Stimulated activated CD4-positive, alpha-beta T cell treated with anti-CD3 and anti-CD28 coated beads, Interleukin-4, amount 100 ng/mL, for 1 hour (primary cell): ENCODE measurements around the gene CSNK1G3.

Experiments
- DNase-seq: peaks from one replicate; pipeline ENCODE4 v3.0.0-alpha.2; 2020

The CSNK1G3 gene

DNA sequence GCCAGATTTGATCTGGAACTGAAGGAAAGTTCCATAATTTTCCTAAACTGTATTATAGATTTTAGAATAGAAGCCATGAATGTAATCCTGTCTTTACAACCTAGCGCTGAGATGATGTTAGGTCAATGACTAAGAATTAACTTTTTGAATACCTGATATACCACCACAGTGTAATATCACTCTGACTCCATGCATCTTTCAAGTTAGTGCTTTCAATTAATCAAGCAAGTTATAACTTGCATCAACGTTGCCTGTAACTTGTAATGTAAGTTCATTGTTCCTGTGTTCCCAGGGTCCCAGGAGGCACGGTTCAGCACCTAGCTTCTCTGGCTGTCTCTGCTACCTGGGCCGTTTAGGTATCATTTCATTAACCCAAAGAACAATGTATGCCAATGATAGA lies 139.3 kb downstream of the CSNK1G3 start:
- DNase-seq, result no peak

DNA sequence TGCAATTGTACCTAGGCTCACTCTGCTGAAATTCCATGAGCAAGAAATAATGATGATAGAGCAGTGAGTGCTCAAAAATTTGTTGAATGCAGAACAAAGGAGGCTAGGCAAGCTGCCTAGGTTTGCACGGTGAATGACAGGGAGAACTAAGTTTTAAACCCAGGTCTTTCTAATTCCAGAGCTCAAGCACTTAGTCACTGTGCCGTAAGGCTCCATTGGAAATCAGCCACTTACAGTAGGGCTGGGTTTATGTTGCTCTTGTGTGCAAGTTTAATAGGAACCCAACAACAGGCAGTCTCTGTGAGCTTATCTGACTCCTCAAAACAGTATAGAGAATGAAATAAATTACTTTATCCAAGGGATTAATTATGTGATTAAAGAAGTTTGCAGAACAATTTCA lies 147.0 kb downstream of the CSNK1G3 start:
- DNase-seq, result no peak

DNA sequence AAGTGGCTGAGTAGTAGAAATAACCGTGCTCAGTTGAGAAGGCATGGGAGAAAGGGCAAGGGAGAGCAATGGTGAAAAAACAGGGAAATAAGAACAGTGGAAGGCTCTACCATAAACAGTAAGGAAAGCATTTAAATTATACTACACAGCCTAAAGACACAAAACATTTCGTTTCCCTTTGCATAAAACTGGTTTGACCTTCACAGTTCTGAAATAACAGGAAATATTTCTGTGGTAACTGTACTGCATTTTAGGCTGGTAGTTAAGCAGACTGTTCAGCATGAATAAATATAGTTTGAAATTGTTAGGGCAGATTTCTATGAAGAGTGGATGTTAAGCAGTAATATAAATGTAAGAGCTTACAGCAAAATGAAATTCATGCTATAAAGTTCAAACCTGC lies 147.5 kb downstream of the CSNK1G3 start:
- DNase-seq, result no peak

DNA sequence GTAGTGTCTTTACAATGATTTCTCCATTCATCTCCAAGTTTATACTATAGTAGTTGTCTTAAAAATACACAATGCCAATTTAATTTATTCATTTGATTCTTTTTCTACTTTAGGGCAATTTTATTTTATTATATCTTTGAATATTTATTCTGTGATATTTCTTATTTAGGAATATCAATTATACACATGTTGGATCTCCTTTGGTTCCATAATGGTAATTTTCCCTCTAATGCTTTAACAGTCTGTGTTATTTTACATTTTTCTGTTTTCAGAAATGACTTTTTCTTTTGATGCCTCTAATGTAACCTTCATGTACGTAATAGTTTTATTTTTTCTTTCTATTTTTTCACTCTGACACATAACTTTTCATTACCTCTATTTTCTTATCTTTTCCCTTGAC lies 153.0 kb downstream of the CSNK1G3 start:
- no peak for DNase-seq

DNA sequence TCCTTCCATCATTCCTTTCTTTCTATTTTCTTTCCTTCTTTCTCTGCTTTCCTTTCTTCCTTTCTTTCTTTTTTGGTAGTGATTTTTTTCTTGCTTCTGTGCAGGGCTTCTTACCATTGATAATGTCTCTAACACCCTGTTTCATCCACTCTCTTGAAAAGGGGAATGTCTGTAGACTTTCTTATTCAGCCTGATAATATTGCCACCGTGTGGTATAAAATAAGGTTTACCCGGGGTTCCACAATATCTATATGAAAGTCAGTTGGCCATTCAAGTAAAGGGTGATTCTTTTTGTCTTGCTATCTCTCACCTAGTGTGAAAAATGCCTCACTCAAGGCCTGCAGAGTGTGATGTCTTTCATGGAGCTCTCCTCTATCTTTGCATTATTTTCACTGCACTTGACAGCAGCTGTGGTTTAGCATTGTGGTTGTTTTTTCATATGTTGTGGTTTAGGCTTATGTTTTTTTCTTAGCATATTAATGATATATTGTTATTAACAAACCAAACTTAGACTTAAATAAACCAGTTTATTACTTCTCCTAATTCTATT lies 153.9 kb downstream of the CSNK1G3 start:
- DNase-seq, result no peak
